ENCODE results near the gene PID1.

The PID1 gene

DNA sequence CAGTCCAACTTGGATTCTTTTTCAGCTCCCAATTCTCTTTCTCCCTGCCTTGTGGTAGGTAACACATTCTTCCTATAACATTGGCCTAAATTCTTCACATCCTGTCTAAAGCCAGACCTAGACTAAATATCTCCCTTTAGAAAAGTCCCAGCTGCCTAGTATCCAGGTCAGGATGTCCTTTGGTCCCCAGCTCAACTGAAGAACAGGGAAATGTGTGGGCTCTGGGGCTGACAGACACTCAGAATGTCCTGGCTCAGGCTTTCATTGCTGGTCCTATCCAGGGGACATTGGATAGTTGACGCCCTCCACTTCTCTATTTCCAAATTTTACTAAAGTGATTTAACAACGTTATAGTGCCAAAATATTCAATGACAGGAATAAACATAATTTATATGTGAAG lies 219.3 kb downstream of the PID1 start:
- DNase-seq (ENCODE audit: low read depth): no peak
- H3K4me3 ChIP-seq (ENCODE audit: low read depth, low read length): no peak overlapping the region
- TF ChIP-seq MYC (IDR thresholded peaks at IDR 0.05; ENCODE audit: low read depth, low read length) (no peak), POLR2A (IDR thresholded peaks at IDR 0.05; ENCODE audit: extremely low read depth, insufficient read length) (no peak)
- TF ChIP-seq, protein P1, sequence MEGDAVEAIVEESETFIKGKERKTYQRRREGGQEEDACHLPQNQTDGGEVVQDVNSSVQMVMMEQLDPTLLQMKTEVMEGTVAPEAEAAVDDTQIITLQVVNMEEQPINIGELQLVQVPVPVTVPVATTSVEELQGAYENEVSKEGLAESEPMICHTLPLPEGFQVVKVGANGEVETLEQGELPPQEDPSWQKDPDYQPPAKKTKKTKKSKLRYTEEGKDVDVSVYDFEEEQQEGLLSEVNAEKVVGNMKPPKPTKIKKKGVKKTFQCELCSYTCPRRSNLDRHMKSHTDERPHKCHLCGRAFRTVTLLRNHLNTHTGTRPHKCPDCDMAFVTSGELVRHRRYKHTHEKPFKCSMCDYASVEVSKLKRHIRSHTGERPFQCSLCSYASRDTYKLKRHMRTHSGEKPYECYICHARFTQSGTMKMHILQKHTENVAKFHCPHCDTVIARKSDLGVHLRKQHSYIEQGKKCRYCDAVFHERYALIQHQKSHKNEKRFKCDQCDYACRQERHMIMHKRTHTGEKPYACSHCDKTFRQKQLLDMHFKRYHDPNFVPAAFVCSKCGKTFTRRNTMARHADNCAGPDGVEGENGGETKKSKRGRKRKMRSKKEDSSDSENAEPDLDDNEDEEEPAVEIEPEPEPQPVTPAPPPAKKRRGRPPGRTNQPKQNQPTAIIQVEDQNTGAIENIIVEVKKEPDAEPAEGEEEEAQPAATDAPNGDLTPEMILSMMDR (IDR thresholded peaks at IDR 0.05; ENCODE audit: low read depth, low read length): no peak
- TF ChIP-seq, protein P2, sequence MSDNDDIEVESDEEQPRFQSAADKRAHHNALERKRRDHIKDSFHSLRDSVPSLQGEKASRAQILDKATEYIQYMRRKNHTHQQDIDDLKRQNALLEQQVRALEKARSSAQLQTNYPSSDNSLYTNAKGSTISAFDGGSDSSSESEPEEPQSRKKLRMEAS (IDR thresholded peaks at IDR 0.05; ENCODE audit: low read depth, low read length): no peak

DNA sequence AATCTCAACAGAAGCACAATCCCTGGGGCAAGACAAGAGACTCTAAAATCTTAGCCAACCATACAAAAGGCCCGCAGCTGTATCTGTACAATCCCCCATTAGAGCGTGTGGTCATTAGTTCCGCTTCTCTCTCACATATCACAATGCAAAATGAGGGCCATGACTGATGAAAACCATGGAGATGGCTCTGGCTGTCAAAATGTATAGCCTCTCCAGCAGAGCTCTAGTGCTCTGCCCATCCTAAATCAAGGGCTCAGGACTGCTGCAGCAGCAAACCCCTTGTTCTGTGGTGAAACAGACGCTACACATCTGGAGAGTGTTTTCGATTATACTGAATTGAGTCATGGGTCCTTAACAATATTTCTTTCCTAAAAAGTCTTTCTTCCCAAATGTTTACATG lies 221.0 kb downstream of the PID1 start:
- no peak for DNase-seq (ENCODE audit: low read depth)
- H3K4me3 ChIP-seq (ENCODE audit: low read depth, low read length): no peak overlapping the region
- TF ChIP-seq, protein P2 (IDR thresholded peaks at IDR 0.05; ENCODE audit: low read depth, low read length): no peak
- no peak for TF ChIP-seq MYC (IDR thresholded peaks at IDR 0.05; ENCODE audit: low read depth, low read length)
- TF ChIP-seq, protein P1 (IDR thresholded peaks at IDR 0.05; ENCODE audit: low read depth, low read length): no peak
- no peak for TF ChIP-seq POLR2A (IDR thresholded peaks at IDR 0.05; ENCODE audit: extremely low read depth, insufficient read length)

DNA sequence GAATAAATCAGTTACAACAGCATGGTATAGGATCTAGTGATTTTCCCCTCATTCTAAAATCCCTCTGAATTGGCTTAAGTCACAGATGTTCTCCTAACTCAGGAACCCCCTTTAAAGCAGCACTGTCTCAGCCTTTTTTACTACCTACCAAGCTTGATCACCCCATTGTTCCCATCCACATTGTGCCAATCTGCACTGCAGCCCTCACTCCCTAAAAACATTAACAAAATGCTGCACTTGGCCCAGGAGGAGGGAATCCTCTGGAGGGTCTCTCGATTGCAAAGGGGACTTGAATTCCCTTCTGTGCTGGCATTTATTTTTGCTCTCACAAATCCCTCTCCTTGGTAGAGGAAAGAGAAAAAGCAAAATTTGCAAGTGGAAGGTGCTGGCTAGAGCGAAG lies 223.0 kb downstream of the PID1 start:
- no peak overlapping the region for H3K4me3 ChIP-seq (ENCODE audit: low read depth, low read length)
- TF ChIP-seq, protein P1 (IDR thresholded peaks at IDR 0.05; ENCODE audit: low read depth, low read length): no peak
- no peak for TF ChIP-seq MYC (IDR thresholded peaks at IDR 0.05; ENCODE audit: low read depth, low read length)
- DNase-seq (ENCODE audit: low read depth): no peak

DNA sequence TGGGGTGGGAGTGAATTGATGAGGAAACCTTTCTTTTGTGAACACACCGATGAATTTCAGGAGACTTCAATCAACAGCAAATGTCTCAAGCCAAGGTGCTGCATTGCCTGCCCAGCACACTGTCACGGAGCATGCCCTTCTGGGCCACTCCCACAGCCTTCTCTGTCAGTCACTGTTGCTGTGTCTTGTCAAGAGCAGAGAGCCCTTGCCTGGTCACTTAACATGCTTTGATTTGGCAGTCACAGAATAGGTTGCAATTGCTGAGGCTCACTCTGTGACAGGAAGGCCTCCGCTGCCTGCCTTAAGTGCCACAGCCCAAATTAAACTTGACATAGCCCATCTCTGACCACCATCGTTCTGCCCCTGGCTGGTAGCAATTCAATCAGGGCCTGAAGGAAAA lies 225.4 kb downstream of the PID1 start:
- no peak overlapping the region for H3K4me3 ChIP-seq (ENCODE audit: low read depth, low read length)
- TF ChIP-seq, protein P2 (IDR thresholded peaks at IDR 0.05; ENCODE audit: low read depth, low read length): no peak
- no peak for TF ChIP-seq POLR2A (IDR thresholded peaks at IDR 0.05; ENCODE audit: extremely low read depth, insufficient read length)
- no peak for DNase-seq (ENCODE audit: low read depth)

DNA sequence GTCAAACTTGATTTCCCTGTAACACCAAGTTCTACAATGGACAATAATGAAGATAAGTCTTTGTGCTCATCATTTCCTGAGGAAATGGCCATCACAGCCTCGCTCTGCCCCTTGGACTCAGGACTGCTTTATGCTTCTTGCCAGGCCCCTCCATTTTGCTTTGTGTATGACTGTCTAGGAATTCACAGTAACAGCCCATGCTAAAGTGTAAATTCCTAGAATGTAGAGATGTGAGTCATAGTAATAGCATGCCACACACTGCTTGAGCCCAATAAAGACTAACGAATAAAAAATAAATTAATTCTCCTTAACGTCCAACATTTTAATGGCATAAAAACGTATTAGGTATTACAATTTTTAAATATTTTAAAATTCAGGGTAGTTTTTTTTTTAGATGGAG lies 226.5 kb downstream of the PID1 start:
- DNase-seq (ENCODE audit: low read depth): no peak
- no peak overlapping the region for H3K4me3 ChIP-seq (ENCODE audit: low read depth, low read length)
- TF ChIP-seq, protein P2 (IDR thresholded peaks at IDR 0.05; ENCODE audit: low read depth, low read length): no peak
- TF ChIP-seq MYC (IDR thresholded peaks at IDR 0.05; ENCODE audit: low read depth, low read length) (no peak), POLR2A (IDR thresholded peaks at IDR 0.05; ENCODE audit: extremely low read depth, insufficient read length) (no peak)
- TF ChIP-seq, protein P1 (IDR thresholded peaks at IDR 0.05; ENCODE audit: low read depth, low read length): no peak

DNA sequence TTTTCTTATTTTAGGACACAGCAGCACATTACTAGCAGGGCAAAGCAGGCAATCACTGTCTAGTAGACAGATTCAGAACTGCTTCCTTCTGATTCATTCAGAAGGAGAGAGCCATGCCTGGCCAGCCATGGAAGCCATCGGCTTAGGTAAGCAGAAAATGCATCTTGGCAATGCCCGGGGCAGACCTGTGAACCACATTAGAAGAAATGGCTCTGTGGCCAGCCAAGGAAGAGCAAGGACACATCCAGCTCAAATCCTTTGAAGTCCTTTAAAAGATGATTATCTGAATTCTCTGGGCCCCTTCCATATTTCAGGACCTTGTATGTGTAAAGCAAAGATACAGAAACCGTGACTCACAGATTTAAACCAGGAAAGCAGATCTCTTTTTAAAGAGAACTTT lies 227.4 kb downstream of the PID1 start:
- DNase-seq (ENCODE audit: low read depth): no peak

More for the DNA sequence above, 227.4 kb downstream of the PID1 start:
- TF ChIP-seq POLR2A (IDR thresholded peaks at IDR 0.05; ENCODE audit: extremely low read depth, insufficient read length) (no peak), MYC (IDR thresholded peaks at IDR 0.05; ENCODE audit: low read depth, low read length) (no peak)
- TF ChIP-seq, protein P2 (IDR thresholded peaks at IDR 0.05; ENCODE audit: low read depth, low read length): no peak
- TF ChIP-seq, protein P1 (IDR thresholded peaks at IDR 0.05; ENCODE audit: low read depth, low read length): no peak
- H3K4me3 ChIP-seq (ENCODE audit: low read depth, low read length): no peak overlapping the region

All from NB4 (cell line).